GM18502 (cell line): ENCODE data around the gene PIK3IP1.
"Not testable (repeated sequence)": the region's sequence is repeated elsewhere in the genome, so short reads cannot be mapped to it uniquely, and the experiment has no call there.

Source experiments
- ATAC-seq: cut with Tn5 transposase; IDR thresholded peaks from one replicate; pipeline ENCODE4 v1.9.1; 2021; ENCODE audit warnings: mild to moderate bottlenecking; ENCODE audit not compliant: unreplicated experiment, poor library complexity

PIK3IP1 gene

DNA sequence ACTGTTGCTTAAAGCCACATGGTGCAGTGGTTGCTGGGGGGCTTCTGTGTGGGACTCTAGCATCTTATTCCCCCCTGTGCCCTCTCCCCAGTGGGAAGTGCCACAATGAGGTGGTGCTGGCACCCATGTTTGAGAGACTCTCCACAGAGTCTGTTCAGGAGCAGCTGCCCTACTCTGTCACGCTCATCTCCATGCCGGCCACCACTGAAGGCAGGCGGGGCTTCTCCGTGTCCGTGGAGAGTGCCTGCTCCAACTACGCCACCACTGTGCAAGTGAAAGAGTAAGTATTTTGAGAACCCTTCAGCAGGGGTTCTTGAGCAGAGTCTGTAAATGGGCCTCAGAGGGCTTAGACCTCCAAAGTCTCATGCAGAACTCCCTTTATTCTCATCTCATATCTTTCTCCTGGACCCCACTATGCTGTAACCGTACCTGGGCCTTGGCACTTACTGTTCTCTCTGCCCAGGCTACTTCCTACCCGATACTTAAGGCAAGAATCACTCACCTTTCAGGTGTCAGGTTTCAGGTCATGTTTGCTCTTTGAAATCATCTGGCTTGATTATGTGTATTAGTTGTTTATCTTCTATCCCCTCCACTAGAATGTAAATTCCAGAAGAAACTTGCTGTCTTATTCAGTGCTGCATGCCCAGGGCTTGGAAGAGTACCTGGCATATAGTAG is 32.4 kb downstream of the PIK3IP1 start:
- ATAC-seq = no peak

DNA sequence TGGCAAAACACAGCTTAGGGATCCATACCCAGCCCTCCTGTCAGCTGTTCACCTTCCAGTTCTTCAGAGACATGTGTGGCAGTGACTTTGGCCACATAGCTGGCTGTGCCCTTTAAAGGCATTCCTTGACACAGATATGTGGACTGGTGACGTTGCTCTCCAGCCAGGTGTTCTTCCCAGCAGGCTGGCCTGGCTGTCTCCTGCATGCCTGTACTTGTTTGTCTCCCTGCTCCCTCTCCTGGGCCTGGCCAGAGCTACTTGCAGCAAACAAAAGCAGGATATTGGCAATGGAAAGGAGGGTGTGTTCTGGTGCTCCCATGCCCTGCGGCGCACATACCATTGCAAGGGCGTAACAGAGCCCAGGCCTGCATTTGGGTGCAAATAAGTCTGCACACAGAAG is 38.3 kb downstream of the PIK3IP1 start:
- no peak for ATAC-seq

DNA sequence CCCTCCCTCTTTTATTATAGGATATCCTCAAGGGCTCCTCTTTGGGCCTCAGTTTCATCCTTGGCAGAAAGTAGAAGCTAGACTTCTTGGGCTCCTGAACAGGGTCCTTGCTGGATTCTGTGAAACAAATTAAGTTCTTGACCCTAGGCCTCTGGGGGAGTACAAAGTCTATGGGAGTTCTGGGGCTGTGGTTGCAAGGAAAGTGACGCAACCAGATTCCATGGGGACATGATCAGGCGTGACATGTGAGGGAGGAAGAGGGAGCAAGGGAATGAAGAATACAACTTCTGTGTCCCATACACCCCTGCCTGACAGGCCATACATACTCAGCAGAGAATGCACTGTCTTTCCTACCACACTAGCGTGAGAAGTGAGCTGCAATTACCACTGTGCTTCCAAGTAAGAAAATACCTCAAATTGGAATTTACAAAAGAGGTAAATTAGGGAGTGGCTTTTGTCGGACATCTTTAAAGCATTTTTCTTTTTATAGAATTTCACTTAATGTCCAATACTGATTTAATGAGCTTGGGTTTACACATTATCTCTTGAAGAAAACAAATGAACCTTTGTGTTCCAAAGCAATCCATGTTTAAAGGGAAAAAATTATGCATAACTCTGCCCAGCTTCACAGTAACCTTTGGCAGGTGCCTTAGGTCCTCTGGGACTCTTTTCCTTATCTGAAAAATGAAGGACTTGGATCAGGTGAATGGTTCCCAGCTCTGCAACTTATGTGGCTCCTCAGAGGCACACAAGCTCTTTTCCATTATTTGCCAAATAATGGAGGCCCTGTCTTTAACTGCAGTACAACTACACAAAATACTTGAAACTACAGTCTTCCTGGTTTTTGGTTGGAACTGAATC is 41.3 kb downstream of the PIK3IP1 start:
- ATAC-seq = no peak

GRCh38 chr22:31248965-31249958 is 43.0 kb downstream of the PIK3IP1 start:
- no peak for ATAC-seq

DNA sequence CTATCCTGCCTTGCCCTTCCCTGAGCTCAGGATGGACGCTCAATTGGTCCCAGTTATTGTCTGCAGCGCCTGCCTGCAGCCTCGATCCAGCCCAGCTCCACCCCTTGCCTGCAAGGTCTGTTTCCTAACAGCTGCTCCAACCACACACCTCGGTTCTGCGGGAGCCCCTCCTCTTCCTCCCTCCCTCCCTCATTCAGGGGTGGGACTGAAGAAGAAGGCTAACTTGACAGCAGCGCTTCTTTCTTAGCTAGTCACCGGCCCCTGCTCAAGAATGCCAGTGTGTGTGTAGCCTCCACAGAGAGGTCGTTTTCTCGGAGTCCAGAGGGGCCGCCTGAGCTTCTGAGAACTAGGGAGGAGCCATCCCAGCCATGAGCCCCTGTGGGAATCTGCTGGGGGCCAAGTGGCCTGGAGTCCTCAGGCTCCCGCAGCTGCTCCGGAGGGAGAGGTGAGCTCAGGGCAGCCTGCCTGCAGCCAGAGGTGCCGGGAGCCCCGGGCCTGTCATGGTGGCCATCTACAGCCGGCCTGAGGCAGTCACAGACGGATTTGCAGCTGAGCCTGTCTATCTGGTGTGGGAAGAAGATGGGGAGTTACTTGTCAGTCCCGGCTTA is 44.0 kb downstream of the PIK3IP1 start:
- no peak for ATAC-seq

DNA sequence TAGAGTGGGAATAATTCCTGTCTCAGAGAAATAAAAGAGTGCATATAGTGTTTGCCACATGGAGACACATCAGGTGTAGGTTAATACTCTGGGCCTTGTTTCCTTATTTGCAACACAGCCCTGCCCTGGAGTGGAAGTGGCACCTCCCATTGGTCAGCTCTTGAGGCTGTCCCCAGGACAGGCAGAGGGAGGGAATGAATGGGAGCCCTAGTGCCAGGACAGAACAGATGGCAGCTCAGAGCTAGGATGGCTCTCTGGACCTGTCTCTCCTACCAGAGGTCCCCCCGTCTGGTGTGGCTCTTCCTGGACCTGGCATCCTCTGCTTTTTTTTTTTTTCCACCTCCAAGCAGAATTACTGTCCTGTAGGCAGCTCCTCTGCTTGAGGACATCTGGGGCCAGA is 44.6 kb downstream of the PIK3IP1 start:
- no peak for ATAC-seq

GRCh38 chr22:31246687-31247086 is 45.6 kb downstream of the PIK3IP1 start:
- ATAC-seq = no peak

- not testable (repeated sequence) for ATAC-seq
Observed at GRCh38 chr22:31245998-31246397, 46.3 kb downstream of the PIK3IP1 start.

DNA sequence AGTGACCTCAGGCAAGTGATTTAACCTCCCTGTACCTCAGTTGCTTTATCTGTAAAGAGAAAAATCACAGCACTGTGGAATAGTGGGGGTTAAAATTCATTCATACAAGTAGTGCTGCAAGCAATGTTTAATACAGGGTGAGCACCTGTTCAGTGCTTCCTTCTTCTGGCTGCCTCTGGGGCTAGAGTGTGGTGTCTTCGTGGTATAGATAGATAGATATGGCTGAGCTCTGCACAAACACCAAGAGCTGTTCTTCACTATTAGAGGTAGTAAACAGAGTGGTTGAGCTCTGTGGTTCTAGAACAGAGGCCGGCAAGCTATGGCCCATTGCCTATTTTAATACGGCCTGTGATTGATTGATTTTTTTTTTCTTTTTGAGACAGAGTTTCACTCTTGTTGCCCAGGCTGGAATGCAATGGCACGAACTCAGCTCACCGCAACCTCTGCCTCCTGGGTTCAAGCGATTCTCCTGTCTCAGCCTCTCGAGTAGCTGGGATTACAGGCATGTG is 47.3 kb downstream of the PIK3IP1 start:
- no peak for ATAC-seq

DNA sequence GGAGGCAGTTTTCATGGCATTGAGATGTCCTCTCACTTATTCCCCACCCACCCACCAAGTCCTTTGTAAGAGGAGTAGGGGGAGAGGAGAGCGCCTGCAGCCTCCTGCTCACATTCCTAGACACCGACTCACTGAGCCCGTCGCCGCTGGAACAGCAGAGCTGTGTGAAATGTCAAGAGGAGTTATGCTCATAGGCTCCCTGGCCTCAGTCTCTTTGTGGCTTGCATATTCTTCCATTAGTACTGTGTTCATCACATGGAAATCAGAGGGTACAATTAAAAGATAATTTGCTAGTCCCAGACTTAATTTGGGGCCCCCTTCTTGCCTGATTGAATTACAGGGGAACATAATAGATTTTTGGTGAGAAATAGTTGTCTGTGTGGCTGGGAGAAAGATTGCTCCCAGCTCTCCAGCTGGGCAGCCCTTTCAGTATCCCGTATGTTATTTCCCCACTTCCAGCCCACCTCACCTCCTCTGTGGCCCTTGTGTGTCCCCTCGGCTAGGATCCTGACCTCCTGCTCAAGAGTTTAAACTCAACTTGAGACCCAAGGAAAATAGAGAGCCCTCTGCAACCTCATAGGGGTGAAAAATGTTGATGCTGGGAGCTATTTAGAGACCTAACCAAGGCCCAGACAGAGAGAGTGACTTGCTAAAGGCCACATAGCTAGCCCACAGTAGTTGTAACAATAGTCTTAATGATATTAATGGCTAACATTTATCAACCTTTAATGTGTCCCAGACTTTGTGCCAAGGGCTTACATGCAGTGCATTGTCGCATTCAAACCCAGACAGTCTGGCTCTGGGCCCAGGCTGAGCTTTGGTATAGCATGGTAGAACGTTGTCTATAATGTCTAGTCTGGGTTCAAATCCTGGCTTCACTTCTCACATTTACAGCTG is 48.0 kb downstream of the PIK3IP1 start:
- ATAC-seq = no peak

- ATAC-seq = no peak
Observed at GRCh38 chr22:31243339-31244045, 48.8 kb downstream of the PIK3IP1 start.

DNA sequence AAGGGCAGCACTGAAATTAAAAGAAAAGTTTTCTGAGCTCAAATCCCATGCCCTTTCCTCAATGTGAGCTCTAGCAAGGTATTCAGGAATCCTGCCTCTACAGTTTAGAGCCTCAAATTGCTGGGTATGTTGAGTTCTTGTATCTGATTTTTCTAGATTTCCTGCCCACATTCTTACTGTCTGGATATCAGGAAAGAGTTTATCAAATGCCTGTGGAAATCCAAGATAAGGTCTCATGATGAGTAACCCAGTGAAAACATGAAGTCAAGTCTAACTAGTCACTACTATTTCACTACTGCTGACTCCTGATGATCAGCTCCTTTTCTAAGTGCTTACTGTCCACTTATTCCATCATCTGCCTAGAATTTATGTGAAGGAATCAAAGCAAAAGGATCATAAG is 50.4 kb downstream of the PIK3IP1 start:
- ATAC-seq = no peak

GRCh38 chr22:31241200-31241599 is 51.1 kb downstream of the PIK3IP1 start:
- no peak for ATAC-seq

- ATAC-seq = no peak
Observed at GRCh38 chr22:31239771-31240370, 52.4 kb downstream of the PIK3IP1 start.

DNA sequence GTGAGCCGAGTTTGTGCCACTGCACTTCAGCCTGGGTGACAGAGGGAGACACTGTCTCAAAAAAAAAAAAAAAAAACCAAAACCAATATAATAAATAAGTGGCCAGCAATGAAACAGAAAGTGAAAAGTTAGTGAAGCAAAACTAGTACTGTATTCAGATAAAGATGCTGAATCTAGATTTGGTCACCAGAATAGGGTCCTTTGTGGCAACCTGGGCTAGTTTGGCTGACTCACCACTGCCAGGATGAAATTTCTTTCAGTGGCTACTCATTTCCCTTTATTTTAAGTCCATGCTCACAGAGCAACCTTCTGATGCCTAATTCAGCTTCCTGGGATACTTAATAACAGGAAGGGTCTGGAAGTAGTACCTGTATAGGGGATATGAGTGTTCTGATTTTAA is 54.2 kb downstream of the PIK3IP1 start:
- no peak for ATAC-seq

DNA sequence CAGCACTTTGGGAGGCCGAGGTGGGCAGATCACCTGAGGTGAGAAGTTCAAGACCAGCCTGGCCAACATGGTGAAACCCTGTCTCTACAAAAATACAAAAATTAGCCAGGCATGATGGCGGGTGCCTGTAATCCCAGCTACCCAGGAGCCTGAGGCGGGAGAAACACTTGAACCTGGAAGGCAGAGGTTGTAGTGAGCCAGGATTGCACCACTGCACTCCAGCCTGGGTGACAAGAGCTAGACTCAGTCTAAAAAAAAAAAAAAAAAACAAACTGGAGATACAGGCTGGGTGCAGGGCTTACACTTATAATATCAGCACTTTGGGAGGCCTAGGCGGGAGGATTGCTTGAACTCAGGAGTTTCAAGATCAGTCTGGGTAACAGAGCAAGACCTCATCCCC is 56.2 kb downstream of the PIK3IP1 start:
- not testable (repeated sequence) for ATAC-seq

GRCh38 chr22:31235081-31235480 is 57.2 kb downstream of the PIK3IP1 start:
- ATAC-seq = no peak

DNA sequence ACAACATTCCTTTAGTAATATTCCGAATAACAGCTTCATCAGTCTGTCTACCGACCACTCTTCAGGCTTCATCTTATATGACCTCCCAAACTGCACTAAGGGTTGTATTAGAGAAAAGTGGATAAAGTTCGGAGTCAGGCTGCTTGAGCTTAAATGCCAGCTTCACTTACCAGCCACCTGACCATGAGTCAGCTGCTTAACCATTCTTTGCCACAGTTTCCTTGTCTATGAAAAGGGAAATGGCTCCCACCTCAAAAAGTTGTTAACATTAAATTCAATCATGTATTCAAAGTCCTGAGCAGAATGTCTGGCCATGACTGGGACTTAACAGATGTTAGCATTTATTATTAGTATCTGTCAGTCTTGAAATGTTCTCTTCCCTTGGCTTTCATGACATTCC is 59.3 kb downstream of the PIK3IP1 start:
- ATAC-seq = no peak
